K562 (cell line): ENCODE measurements around the gene ARL6IP6. TPM values are rescaled to one million over a fixed set of nuclear protein-coding genes. Genes with fewer than 3 reads are reported as not detected.
A peak's percentile ranks its signal among the peaks of the same experiment; 100 is the strongest.

Experiments
- ASH1L ChIP-seq: fragments of 450-650 bp; IDR thresholded peaks from 2 replicates; pipeline ENCODE4 v1.6.1; 2018; ENCODE audit warnings: borderline replicate concordance, mild to moderate bottlenecking, low read depth; ENCODE audit not compliant: partially characterized antibody
- CTBP1 ChIP-seq: fragments of 450-650 bp; IDR thresholded peaks from 2 replicates; pipeline ENCODE4 v1.6.1; 2016; ENCODE audit warnings: borderline replicate concordance
- ILF3 ChIP-seq: fragments of 450-650 bp; IDR thresholded peaks from 2 replicates; pipeline ENCODE4 v1.6.1; 2018; ENCODE audit warnings: antibody characterized with exemption, mild to moderate bottlenecking, moderate library complexity, borderline replicate concordance
- MXI1 ChIP-seq: IDR thresholded peaks from 2 replicates; pipeline ENCODE4 v1.6.1; 2011; ENCODE audit warnings: low read depth, mild to moderate bottlenecking, improper control_type of control experiment, low read length
- PATZ1 ChIP-seq: fragments of 250-450 bp; sonication (Bioruptor Pico); IDR thresholded peaks from 2 replicates; pipeline ENCODE4 v1.5.0; 2020; ENCODE audit warnings: mild to moderate bottlenecking, borderline replicate concordance
- PHB ChIP-seq: fragments of 250-450 bp; sonication (Bioruptor Pico); IDR thresholded peaks from 2 replicates; pipeline ENCODE4 v1.5.0; 2021
- ZBTB26 ChIP-seq: fragments of 450-650 bp; formaldehyde crosslinking; IDR thresholded peaks from 2 replicates; pipeline ENCODE4 v1.4.0; 2022; ENCODE audit warnings: missing genetic modification characterization
- polyA plus RNA-seq, 8 experiments: library from polyadenylated mRNA; depleted of rRNA in 4 of 8; stranded (reverse) in 5 of 8; unstranded in 3 of 8; fragments of >200 nt; fragmentation: Nextera tagmentation in 2 of 8; fragmentation: Illumina TruSeq in 1 of 8; extraction: Ambion mirVana in 2 of 8; extraction: Trizol in 1 of 8; gene quantifications; 2 replicates each; pipeline versions ENCODE4 v1.2.1 to v1.2.3, GENCODE V29; 2011 to 2014; ENCODE audit warnings: inconsistent platforms in 1 of 8, missing spikeins in 1 of 8
- total RNA-seq, 7 experiments: library from RNA; depleted of rRNA in 6 of 7; stranded (reverse); fragments of >200 nt in 6 of 7; fragmentation: Illumina TruSeq in 2 of 7; extraction: Trizol in 2 of 7; gene quantifications; 2 replicates each; pipeline versions ENCODE4 v1.2.1 to v1.2.3, GENCODE V29; 2011 to 2021; ENCODE audit warnings: low replicate concordance in 1 of 7
- TF ChIP-seq, protein P1 (sequence below): fragments of 150-350 bp; IDR thresholded peaks from 2 replicates; pipeline ENCODE4 v1.6.1; 2014; ENCODE audit warnings: low read depth, mild to moderate bottlenecking, low read length, borderline replicate concordance
- TF ChIP-seq, protein P2 (sequence below): sonication (generic); formaldehyde crosslinking; IDR thresholded peaks from 2 replicates; pipeline ENCODE4 v1.8.0; 2022; ENCODE audit warnings: mild to moderate bottlenecking, missing genetic modification reagents
- TF ChIP-seq, protein P3 (sequence below): fragments of 250-450 bp; sonication (Bioruptor Pico); IDR thresholded peaks from 2 replicates; pipeline ENCODE4 v1.5.0; 2021; ENCODE audit warnings: mild to moderate bottlenecking, moderate library complexity

ARL6IP6 gene
- total and polyA plus RNA-seq, 9 of the 15 experiments (the other 6 are each of a cell fraction or from before 2014, with no cell fraction given), result 19.2 to 98.5 (median 36.2) TPM

- no peak for TF ChIP-seq MXI1
- TF ChIP-seq CTBP1, result no peak
- TF ChIP-seq, protein P1, sequence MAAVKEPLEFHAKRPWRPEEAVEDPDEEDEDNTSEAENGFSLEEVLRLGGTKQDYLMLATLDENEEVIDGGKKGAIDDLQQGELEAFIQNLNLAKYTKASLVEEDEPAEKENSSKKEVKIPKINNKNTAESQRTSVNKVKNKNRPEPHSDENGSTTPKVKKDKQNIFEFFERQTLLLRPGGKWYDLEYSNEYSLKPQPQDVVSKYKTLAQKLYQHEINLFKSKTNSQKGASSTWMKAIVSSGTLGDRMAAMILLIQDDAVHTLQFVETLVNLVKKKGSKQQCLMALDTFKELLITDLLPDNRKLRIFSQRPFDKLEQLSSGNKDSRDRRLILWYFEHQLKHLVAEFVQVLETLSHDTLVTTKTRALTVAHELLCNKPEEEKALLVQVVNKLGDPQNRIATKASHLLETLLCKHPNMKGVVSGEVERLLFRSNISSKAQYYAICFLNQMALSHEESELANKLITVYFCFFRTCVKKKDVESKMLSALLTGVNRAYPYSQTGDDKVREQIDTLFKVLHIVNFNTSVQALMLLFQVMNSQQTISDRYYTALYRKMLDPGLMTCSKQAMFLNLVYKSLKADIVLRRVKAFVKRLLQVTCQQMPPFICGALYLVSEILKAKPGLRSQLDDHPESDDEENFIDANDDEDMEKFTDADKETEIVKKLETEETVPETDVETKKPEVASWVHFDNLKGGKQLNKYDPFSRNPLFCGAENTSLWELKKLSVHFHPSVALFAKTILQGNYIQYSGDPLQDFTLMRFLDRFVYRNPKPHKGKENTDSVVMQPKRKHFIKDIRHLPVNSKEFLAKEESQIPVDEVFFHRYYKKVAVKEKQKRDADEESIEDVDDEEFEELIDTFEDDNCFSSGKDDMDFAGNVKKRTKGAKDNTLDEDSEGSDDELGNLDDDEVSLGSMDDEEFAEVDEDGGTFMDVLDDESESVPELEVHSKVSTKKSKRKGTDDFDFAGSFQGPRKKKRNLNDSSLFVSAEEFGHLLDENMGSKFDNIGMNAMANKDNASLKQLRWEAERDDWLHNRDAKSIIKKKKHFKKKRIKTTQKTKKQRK, result no peak
- TF ChIP-seq, protein P2, sequence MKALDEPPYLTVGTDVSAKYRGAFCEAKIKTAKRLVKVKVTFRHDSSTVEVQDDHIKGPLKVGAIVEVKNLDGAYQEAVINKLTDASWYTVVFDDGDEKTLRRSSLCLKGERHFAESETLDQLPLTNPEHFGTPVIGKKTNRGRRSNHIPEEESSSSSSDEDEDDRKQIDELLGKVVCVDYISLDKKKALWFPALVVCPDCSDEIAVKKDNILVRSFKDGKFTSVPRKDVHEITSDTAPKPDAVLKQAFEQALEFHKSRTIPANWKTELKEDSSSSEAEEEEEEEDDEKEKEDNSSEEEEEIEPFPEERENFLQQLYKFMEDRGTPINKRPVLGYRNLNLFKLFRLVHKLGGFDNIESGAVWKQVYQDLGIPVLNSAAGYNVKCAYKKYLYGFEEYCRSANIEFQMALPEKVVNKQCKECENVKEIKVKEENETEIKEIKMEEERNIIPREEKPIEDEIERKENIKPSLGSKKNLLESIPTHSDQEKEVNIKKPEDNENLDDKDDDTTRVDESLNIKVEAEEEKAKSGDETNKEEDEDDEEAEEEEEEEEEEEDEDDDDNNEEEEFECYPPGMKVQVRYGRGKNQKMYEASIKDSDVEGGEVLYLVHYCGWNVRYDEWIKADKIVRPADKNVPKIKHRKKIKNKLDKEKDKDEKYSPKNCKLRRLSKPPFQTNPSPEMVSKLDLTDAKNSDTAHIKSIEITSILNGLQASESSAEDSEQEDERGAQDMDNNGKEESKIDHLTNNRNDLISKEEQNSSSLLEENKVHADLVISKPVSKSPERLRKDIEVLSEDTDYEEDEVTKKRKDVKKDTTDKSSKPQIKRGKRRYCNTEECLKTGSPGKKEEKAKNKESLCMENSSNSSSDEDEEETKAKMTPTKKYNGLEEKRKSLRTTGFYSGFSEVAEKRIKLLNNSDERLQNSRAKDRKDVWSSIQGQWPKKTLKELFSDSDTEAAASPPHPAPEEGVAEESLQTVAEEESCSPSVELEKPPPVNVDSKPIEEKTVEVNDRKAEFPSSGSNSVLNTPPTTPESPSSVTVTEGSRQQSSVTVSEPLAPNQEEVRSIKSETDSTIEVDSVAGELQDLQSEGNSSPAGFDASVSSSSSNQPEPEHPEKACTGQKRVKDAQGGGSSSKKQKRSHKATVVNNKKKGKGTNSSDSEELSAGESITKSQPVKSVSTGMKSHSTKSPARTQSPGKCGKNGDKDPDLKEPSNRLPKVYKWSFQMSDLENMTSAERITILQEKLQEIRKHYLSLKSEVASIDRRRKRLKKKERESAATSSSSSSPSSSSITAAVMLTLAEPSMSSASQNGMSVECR (CRISPR knock-in tag), result peak; percentile 48; the same call in 1 of the 2 replicates
- TF ChIP-seq PHB (CRISPR knock-in tag), result no peak
- 0 out of 2 replicates have a peak, but pooled peaks have one; percentile 64 for TF ChIP-seq ZBTB26 (CRISPR knock-in tag)
- TF ChIP-seq, protein P3, sequence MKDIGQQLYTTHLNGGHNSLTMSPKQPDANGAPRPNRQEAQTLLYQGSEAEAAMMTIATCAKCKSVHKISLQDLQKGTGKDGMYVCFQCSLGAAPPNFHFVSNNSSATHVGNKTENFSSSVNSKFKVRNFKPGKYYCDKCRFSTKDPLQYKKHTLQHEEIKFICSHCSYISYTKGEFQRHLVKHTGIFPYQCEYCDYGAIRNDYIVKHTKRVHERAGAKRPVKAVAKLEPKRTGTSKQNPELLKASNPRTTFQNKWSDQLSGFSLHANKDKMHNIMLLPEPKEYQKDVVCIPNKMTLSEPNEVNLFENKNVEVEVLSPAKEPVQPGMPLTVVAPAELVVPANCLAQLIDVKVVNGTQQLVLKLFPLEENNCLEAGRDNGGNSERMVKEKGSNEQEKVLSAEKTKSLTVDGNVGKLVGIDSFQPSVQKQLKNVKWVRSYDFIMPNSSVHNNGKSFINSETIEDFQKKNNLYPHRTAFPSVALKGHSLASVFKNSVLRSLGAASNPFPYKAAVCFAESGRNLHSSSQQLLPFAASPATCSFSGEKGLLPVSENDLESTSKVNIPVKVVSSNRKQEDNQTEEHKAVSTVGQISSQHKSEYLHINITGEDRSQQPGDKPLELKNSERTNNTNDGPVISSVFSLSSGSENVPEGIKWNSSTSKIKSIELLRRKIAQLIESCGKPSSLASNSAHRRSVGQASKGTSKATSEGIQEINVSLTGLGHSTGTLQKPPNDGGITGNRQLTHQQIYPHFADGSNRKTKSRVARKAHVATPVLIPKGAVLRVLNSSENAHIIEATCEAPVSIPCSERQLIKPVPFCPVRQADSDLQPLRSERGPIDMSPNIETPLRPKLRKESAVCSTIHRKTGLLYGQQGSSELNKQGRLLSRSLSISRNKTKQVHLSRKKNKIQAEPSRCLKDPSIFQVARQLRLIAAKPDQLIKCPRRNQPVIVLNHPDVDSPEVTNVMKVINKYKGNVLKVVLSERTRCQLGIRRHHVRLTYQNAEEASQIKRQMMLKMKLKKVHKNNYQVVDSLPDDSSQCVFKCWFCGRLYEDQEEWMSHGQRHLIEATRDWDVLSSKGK (CRISPR knock-in tag), result no peak
- TF ChIP-seq ASH1L, result no peak
- no peak for TF ChIP-seq PATZ1
- TF ChIP-seq ILF3, result no peak
Measured at GRCh38 chr2:152716805-152717227, 1.6 kb upstream of the ARL6IP6 start (continued).
